ENCODE data around the gene SERINC4.

- TF ChIP-seq CTCF (IDR thresholded peaks at IDR 0.05) (peak; percentile 16 to 77), POLR2AphosphoS5 (IDR thresholded peaks at IDR 0.05) (no peak)
Measured at GRCh38 chr15:43769584-43770228, 30.3 kb downstream of the SERINC4 start.
